H9 (cell line): ENCODE measurements around the gene AKIRIN1. TPM values are rescaled to one million over a fixed set of nuclear protein-coding genes. Genes with fewer than 3 reads are reported as not detected.

Source experiments
- DNase-seq: peaks from one replicate; pipeline ENCODE4 v3.0.0-alpha.2; 2017
- H2AFZ ChIP-seq: one replicate; pipeline ENCODE4 v1.6.1; 2013; ENCODE audit warnings: mild to moderate bottlenecking, low read length, control low read depth, moderate library complexity
- H2AK5ac ChIP-seq: 2 replicates; pipeline ENCODE4 v1.6.1; 2013; ENCODE audit warnings: low read length, control low read depth, mixed read lengths; ENCODE audit not compliant: insufficient read length
- H2BK120ac ChIP-seq: one replicate; pipeline ENCODE4 v1.6.1; 2013; ENCODE audit warnings: low read depth, mild to moderate bottlenecking, low read length, control low read depth, inconsistent platforms; ENCODE audit not compliant: poor library complexity, severe bottlenecking
- H2BK12ac ChIP-seq: 2 replicates; pipeline ENCODE4 v1.6.1; 2013; ENCODE audit warnings: low read length, control low read depth, mixed read lengths, low read depth; ENCODE audit not compliant: insufficient read length
- H2BK15ac ChIP-seq: 2 replicates; pipeline ENCODE4 v1.6.1; 2013; ENCODE audit warnings: low read depth, low read length, control low read depth
- H2BK20ac ChIP-seq: one replicate; pipeline ENCODE4 v1.6.1; 2013; ENCODE audit warnings: low read depth, mild to moderate bottlenecking, low read length, control low read depth, inconsistent platforms; ENCODE audit not compliant: poor library complexity, severe bottlenecking
- H2BK5ac ChIP-seq: 2 replicates; pipeline ENCODE4 v1.6.1; 2013; ENCODE audit warnings: low read length, control low read depth, mixed read lengths; ENCODE audit not compliant: insufficient read length
- H3K14ac ChIP-seq: 2 replicates; pipeline ENCODE4 v1.6.1; 2013; ENCODE audit warnings: low read length, control low read depth; ENCODE audit not compliant: insufficient read depth
- H3K18ac ChIP-seq: 2 replicates; pipeline ENCODE4 v1.6.1; 2013; ENCODE audit warnings: low read depth, mild to moderate bottlenecking, mixed read lengths, low read length, control low read depth; ENCODE audit not compliant: insufficient read length
- H3K23ac ChIP-seq: 2 replicates; pipeline ENCODE4 v1.6.1; 2013; ENCODE audit warnings: low read length, control low read depth, mixed read lengths, low read depth; ENCODE audit not compliant: insufficient read length
- H3K23me2 ChIP-seq: 2 replicates; pipeline ENCODE4 v1.6.1; 2013; ENCODE audit warnings: low read depth, mild to moderate bottlenecking, mixed read lengths, low read length, control low read depth; ENCODE audit not compliant: insufficient read length, poor library complexity, severe bottlenecking
- H3K27ac ChIP-seq: 2 replicates; pipeline ENCODE4 v1.5.1; 2013; ENCODE audit warnings: low read length, control low read depth, mixed read lengths, low read depth; ENCODE audit not compliant: insufficient read length
- H3K27me3 ChIP-seq: 2 replicates; pipeline ENCODE4 v1.6.1; 2013; ENCODE audit warnings: low read length, control low read depth, inconsistent platforms; ENCODE audit not compliant: insufficient read depth
- H3K4ac ChIP-seq: 2 replicates; pipeline ENCODE4 v1.6.1; 2013; ENCODE audit warnings: low read depth, mild to moderate bottlenecking, control low read depth, inconsistent platforms, low read length, moderate library complexity
- H3K4me1 ChIP-seq: 2 replicates; pipeline ENCODE4 v1.6.1; 2013; ENCODE audit warnings: low read length, control low read depth, inconsistent platforms; ENCODE audit not compliant: insufficient read depth
- H3K4me2 ChIP-seq: 2 replicates; pipeline ENCODE4 v1.6.1; 2013; ENCODE audit warnings: low read length, control low read depth, mixed read lengths; ENCODE audit not compliant: insufficient read length, insufficient read depth
- H3K56ac ChIP-seq: 2 replicates; pipeline ENCODE4 v1.6.1; 2013; ENCODE audit warnings: low read depth, mild to moderate bottlenecking, mixed read lengths, low read length, control low read depth; ENCODE audit not compliant: insufficient read length
- H3K79me1 ChIP-seq: 2 replicates; pipeline ENCODE4 v1.6.1; 2013; ENCODE audit warnings: low read depth, mild to moderate bottlenecking, moderate library complexity, low read length, control low read depth, inconsistent platforms; ENCODE audit not compliant: insufficient read depth, poor library complexity, severe bottlenecking
- H3K79me2 ChIP-seq: 2 replicates; pipeline ENCODE4 v1.6.1; 2013; ENCODE audit warnings: low read length, control low read depth, inconsistent platforms; ENCODE audit not compliant: insufficient read depth
- H3K9ac ChIP-seq: 2 replicates; pipeline ENCODE4 v1.6.1; 2013; ENCODE audit warnings: low read length, control low read depth, mixed read lengths; ENCODE audit not compliant: insufficient read length; ENCODE audit errors: extremely low read depth
- H3K9me3 ChIP-seq: one replicate; pipeline ENCODE4 v1.6.1; 2013; ENCODE audit warnings: low read depth, low read length, inconsistent platforms; ENCODE audit not compliant: control insufficient read depth
- H3T11ph ChIP-seq: one replicate; pipeline ENCODE4 v1.6.1; 2013; ENCODE audit warnings: mild to moderate bottlenecking, low read length, control low read depth, inconsistent platforms
- H4K20me1 ChIP-seq: one replicate; pipeline ENCODE4 v1.6.1; 2013; ENCODE audit not compliant: control insufficient read depth, insufficient read length, insufficient read depth
- H4K5ac ChIP-seq: 2 replicates; pipeline ENCODE4 v1.6.1; 2013; ENCODE audit warnings: low read depth, mild to moderate bottlenecking, mixed read lengths, low read length, control low read depth; ENCODE audit not compliant: insufficient read length
- H4K8ac ChIP-seq: replicated peaks from 2 replicates; pipeline ENCODE4 v1.6.1; 2013; ENCODE audit warnings: low read length, control low read depth, mixed read lengths, low read depth; ENCODE audit not compliant: insufficient read length
- H4K91ac ChIP-seq: 2 replicates; pipeline ENCODE4 v1.6.1; 2013; ENCODE audit warnings: low read depth, mild to moderate bottlenecking, moderate library complexity, mixed read lengths, low read length, control low read depth; ENCODE audit not compliant: insufficient read length
- H3K27ac Mint-ChIP-seq, 3 experiments: 2 replicates in 2 of 3; 3 replicates in 1 of 3; pipeline ENCODE4 v1.8.0; 2020 to 2021; ENCODE audit warnings: mixed read lengths in 3 of 3, mild to moderate bottlenecking in 1 of 3, moderate library complexity in 1 of 3
- H3K27me3 Mint-ChIP-seq: 2 replicates; pipeline ENCODE4 v1.8.0; 2021; ENCODE audit warnings: low read depth, mild to moderate bottlenecking, moderate library complexity, mixed read lengths
- H3K36me3 Mint-ChIP-seq, 3 experiments: 2 replicates in 2 of 3; 3 replicates in 1 of 3; pipeline ENCODE4 v1.8.0; 2020 to 2021; ENCODE audit warnings: low read depth in 3 of 3, mixed read lengths in 3 of 3; ENCODE audit not compliant: insufficient read depth in 1 of 3
- H3K4me1 Mint-ChIP-seq, 2 experiments: 2 replicates each; pipeline ENCODE4 v1.8.0; 2020; ENCODE audit warnings: mixed read lengths in 2 of 2
- H3K4me3 Mint-ChIP-seq, 2 experiments: 2 replicates in 1 of 2; 3 replicates in 1 of 2; pipeline ENCODE4 v1.8.0; 2020 to 2021; ENCODE audit warnings: mild to moderate bottlenecking in 2 of 2, mixed read lengths in 2 of 2, moderate library complexity in 1 of 2
- H3K9me3 Mint-ChIP-seq, 2 experiments: 2 replicates in 1 of 2; 3 replicates in 1 of 2; pipeline ENCODE4 v1.8.0; 2020; ENCODE audit warnings: mild to moderate bottlenecking in 2 of 2, mixed read lengths in 2 of 2, moderate library complexity in 1 of 2
- CTCF ChIP-seq: fragments of 200-600 bp; sonication (generic); conservative IDR thresholded peaks from 3 replicates; pipeline ENCODE4 v1.8.0; 2021; ENCODE audit warnings: antibody characterized with exemption, mild to moderate bottlenecking
- WGBS: extraction: QIAGEN DNeasy Blood & Tissue Kit; methylation state at CpG from one replicate; pipeline ENCODE4 v1.1.7; 2013; ENCODE audit warnings: missing lambda C conversion rate, low lambda C conversion rate, mixed read lengths; ENCODE audit not compliant: insufficient read length; ENCODE audit errors: extremely low coverage; 5-methylcytosine and 5-hydroxymethylcytosine counted together
- total RNA-seq: library from RNA; stranded (reverse); gene quantifications from 2 replicates; pipeline ENCODE4 v1.2.1, GENCODE V29; 2021

The AKIRIN1 gene
- total RNA-seq, 1 experiment from 2014 or later: 237 TPM

- no peak overlapping the region for H3K4ac ChIP-seq
- DNase-seq: no peak
- TF ChIP-seq CTCF: no peak
- no peak overlapping the region for H3K27ac ChIP-seq
- no peak overlapping the region for H2BK5ac ChIP-seq
- H3K18ac ChIP-seq: no peak overlapping the region
- H2AFZ ChIP-seq: no peak overlapping the region
- H2BK12ac ChIP-seq: no peak overlapping the region
- Mint-ChIP-seq H3K4me3 (no peak overlapping the region), H3K27ac (peak overlapping the region in 2 of 3 experiments; percentile 10 to 40; a peak in 2 of 7 replicates), H3K9me3 (no peaks in the 10 kb centered on the region), H3K4me1 (peaks cover 12 to 22% of the 10 kb centered on the region in 2 experiments), H3K36me3 (peaks cover 5 to 20% (median 12%) of the 10 kb centered on the region in 3 experiments; a peak in 4 of 7 replicates), H3K27me3 (no peaks in the 10 kb centered on the region; the same call in 1 of the 2 replicates)
- H2BK20ac ChIP-seq: no peak overlapping the region
- H3K23ac ChIP-seq: no peak overlapping the region
- H2BK120ac ChIP-seq: no peak overlapping the region
- H2BK15ac ChIP-seq: no peak overlapping the region
- H4K91ac ChIP-seq: no peak overlapping the region
- no CpG with 5 or more reads among the region's 7 CpGs for WGBS
- no peak overlapping the region for H3K56ac ChIP-seq
- no peak overlapping the region for H3T11ph ChIP-seq
- H3K23me2 ChIP-seq: no peaks in the 10 kb centered on the region
- no peak overlapping the region for H3K4me2 ChIP-seq
- no peak overlapping the region for H4K8ac ChIP-seq
- H3K79me2 ChIP-seq: no peaks in the 10 kb centered on the region
- H3K27me3 ChIP-seq: no peaks in the 10 kb centered on the region
- no peaks in the 10 kb centered on the region for H4K20me1 ChIP-seq
- no peaks in the 10 kb centered on the region for H3K4me1 ChIP-seq
- no peaks in the 10 kb centered on the region for H3K79me1 ChIP-seq
- no peak overlapping the region for H3K14ac ChIP-seq
- H3K9ac ChIP-seq: no peak overlapping the region
- H4K5ac ChIP-seq: no peak overlapping the region
- no peaks in the 10 kb centered on the region for H3K9me3 ChIP-seq
- H2AK5ac ChIP-seq: no peak overlapping the region
Measured at GRCh38 chr1:39048745-39049370, 57.8 kb downstream of the AKIRIN1 start.
